Hepatocyte (in vitro differentiated cells): ENCODE data around the gene ALPK3. TPM values are rescaled to one million over a fixed set of nuclear protein-coding genes. Genes with fewer than 3 reads are reported as not detected.

Experiments used
- DNase-seq: peaks from one replicate; pipeline ENCODE4 v3.0.0-alpha.2; 2016; ENCODE audit warnings: low spot score
- H2AFZ ChIP-seq: fragments of 200-600 bp; sonication (generic); 2 replicates; pipeline ENCODE4 v1.6.0; 2016; ENCODE audit warnings: antibody characterized with exemption, mild to moderate bottlenecking
- H3K27ac ChIP-seq: fragments of 200-600 bp; sonication (generic); 2 replicates; pipeline ENCODE4 v1.5.1; 2016; ENCODE audit warnings: mild to moderate bottlenecking
- H3K27me3 ChIP-seq: fragments of 200-600 bp; sonication (generic); 2 replicates; pipeline ENCODE4 v1.6.1; 2016
- H3K36me3 ChIP-seq: fragments of 200-600 bp; sonication (generic); replicated peaks from 2 replicates; pipeline ENCODE4 v1.5.1; 2016; ENCODE audit warnings: low read depth; ENCODE audit not compliant: insufficient read depth
- H3K4me1 ChIP-seq: fragments of 200-600 bp; sonication (generic); 2 replicates; pipeline ENCODE4 v1.5.1; 2016; ENCODE audit warnings: mild to moderate bottlenecking, moderate library complexity; ENCODE audit not compliant: insufficient read depth
- H3K4me2 ChIP-seq: fragments of 200-600 bp; sonication (generic); 2 replicates; pipeline ENCODE4 v1.6.0; 2016
- H3K4me3 ChIP-seq: fragments of 200-600 bp; sonication (generic); 2 replicates; pipeline ENCODE4 v1.5.1; 2016; ENCODE audit warnings: mild to moderate bottlenecking
- H3K79me2 ChIP-seq: fragments of 200-600 bp; sonication (generic); 2 replicates; pipeline ENCODE4 v1.6.0; 2017; ENCODE audit warnings: mild to moderate bottlenecking
- H3K9me2 ChIP-seq: fragments of 200-600 bp; sonication (generic); replicated peaks from 2 replicates; pipeline ENCODE4 v1.6.0; 2017; ENCODE audit warnings: mild to moderate bottlenecking; ENCODE audit not compliant: insufficient read depth
- H3K9me3 ChIP-seq: fragments of 200-600 bp; sonication (generic); 2 replicates; pipeline ENCODE4 v1.5.1; 2016; ENCODE audit warnings: low read depth, mild to moderate bottlenecking
- H4K20me1 ChIP-seq: fragments of 200-600 bp; sonication (generic); 2 replicates; pipeline ENCODE4 v1.6.0; 2016; ENCODE audit warnings: mild to moderate bottlenecking; ENCODE audit not compliant: insufficient read depth, poor library complexity, severe bottlenecking
- EZH2 ChIP-seq: fragments of 200-600 bp; sonication (generic); IDR thresholded peaks from 2 replicates; pipeline ENCODE4 v1.6.1; 2016; ENCODE audit warnings: antibody characterized with exemption, mild to moderate bottlenecking, borderline replicate concordance
- EZH2phosphoT487 ChIP-seq: fragments of 200-600 bp; sonication (generic); IDR thresholded peaks from one replicate; pipeline ENCODE4 v1.6.1; 2018; ENCODE audit warnings: antibody characterized with exemption, mild to moderate bottlenecking, low read depth, moderate library complexity; ENCODE audit not compliant: unreplicated experiment, severe bottlenecking
- WGBS: methylation state at CpG from one replicate; pipeline ENCODE4 v1.1.6; 2016; ENCODE audit warnings: low lambda C conversion rate; ENCODE audit errors: missing lambda C conversion rate; 5-methylcytosine and 5-hydroxymethylcytosine counted together
- polyA plus RNA-seq: library from polyadenylated mRNA; unstranded; fragments of >200 nt; fragmentation: Nextera tagmentation; extraction: Ambion mirVana; gene quantifications from 2 replicates; pipeline ENCODE4 v1.2.1, GENCODE V29; 2016
- total RNA-seq: library from RNA; depleted of rRNA; stranded (reverse); fragments of >200 nt; gene quantifications from 2 replicates; pipeline ENCODE4 v1.2.3, GENCODE V29; 2014
- TF ChIP-seq, protein P1 (sequence below): fragments of 200-600 bp; sonication (generic); IDR thresholded peaks from 2 replicates; pipeline ENCODE4 v1.5.1; 2016; ENCODE audit warnings: antibody characterized with exemption, mild to moderate bottlenecking; ENCODE audit not compliant: poor library complexity

ALPK3 gene
- total and polyA plus RNA-seq, 2 experiments from 2014 or later: 7.1 to 25.3 TPM

DNA sequence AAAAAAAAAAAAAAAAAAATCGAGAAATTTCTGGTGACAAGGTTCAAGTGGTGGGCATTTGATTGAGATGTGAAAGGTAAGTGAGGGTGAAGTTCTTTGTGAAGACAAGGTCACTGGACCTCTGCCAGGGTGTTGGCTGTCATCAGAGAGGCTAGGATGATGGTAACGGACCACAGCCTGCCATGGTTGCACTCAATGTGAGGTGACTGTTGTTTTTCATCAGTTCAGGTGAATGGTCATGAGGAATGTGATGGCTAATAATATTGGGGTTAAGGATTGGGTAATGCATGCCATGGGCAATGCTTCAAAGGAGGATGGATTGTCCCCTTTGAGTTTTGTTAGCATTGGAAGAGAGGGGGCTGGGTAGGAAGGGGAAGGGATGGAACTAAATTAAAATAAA lies 4.3 kb upstream of the ALPK3 start:
- no peak for DNase-seq
- peaks cover 5% of the 10 kb centered on the region for H3K4me1 ChIP-seq
- WGBS: 83% methylated on average over 2 of the region's 2 CpGs

DNA sequence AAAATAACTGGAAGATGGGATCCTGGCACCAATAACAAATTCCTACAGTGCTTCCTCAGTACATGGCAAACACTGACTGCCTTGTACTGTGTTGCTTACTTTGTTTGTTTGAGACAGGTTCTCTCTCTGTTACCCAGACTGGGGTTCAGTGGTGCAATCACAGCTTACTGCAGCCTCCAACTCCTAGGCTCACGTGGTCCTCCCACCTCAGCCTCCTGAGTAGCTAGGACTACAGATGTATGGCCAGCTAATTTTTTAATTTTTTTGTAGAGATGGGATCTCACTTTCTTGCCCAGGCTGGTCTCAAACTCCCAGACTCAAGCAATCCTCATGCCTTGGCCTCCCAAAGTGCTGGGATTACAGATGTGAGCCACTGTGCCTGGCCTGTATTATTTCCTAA lies 3.7 kb upstream of the ALPK3 start:
- H3K4me2 ChIP-seq: no peak overlapping the region
- no peak for DNase-seq
- no peaks in the 10 kb centered on the region for H4K20me1 ChIP-seq
- no peak overlapping the region for H2AFZ ChIP-seq
- no peaks in the 10 kb centered on the region for H3K36me3 ChIP-seq
- no peak overlapping the region for H3K27ac ChIP-seq
- H3K9me3 ChIP-seq: no peaks in the 10 kb centered on the region
- no peaks in the 10 kb centered on the region for H3K9me2 ChIP-seq
- TF ChIP-seq, protein P1, sequence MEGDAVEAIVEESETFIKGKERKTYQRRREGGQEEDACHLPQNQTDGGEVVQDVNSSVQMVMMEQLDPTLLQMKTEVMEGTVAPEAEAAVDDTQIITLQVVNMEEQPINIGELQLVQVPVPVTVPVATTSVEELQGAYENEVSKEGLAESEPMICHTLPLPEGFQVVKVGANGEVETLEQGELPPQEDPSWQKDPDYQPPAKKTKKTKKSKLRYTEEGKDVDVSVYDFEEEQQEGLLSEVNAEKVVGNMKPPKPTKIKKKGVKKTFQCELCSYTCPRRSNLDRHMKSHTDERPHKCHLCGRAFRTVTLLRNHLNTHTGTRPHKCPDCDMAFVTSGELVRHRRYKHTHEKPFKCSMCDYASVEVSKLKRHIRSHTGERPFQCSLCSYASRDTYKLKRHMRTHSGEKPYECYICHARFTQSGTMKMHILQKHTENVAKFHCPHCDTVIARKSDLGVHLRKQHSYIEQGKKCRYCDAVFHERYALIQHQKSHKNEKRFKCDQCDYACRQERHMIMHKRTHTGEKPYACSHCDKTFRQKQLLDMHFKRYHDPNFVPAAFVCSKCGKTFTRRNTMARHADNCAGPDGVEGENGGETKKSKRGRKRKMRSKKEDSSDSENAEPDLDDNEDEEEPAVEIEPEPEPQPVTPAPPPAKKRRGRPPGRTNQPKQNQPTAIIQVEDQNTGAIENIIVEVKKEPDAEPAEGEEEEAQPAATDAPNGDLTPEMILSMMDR: no peak
- TF ChIP-seq EZH2: no peak
- TF ChIP-seq EZH2phosphoT487: no peak
- no peaks in the 10 kb centered on the region for H3K27me3 ChIP-seq
- H3K4me1 ChIP-seq: peaks cover 11% of the 10 kb centered on the region
- 95% methylated on average over 1 of the region's 1 CpG for WGBS
- H3K4me3 ChIP-seq: no peak overlapping the region
- no peaks in the 10 kb centered on the region for H3K79me2 ChIP-seq

More for the DNA sequence above, 4.3 kb upstream of the ALPK3 start:
- H2AFZ ChIP-seq: no peak overlapping the region
- no peaks in the 10 kb centered on the region for H3K79me2 ChIP-seq
- H3K36me3 ChIP-seq: no peaks in the 10 kb centered on the region
- H3K27me3 ChIP-seq: no peaks in the 10 kb centered on the region
- no peak for TF ChIP-seq EZH2phosphoT487
- TF ChIP-seq, protein P1: no peak
- no peak for TF ChIP-seq EZH2
- no peak overlapping the region for H3K27ac ChIP-seq
- no peaks in the 10 kb centered on the region for H4K20me1 ChIP-seq
- H3K9me2 ChIP-seq: no peaks in the 10 kb centered on the region
- H3K4me2 ChIP-seq: no peak overlapping the region
- H3K9me3 ChIP-seq: no peaks in the 10 kb centered on the region
- no peak overlapping the region for H3K4me3 ChIP-seq

DNA sequence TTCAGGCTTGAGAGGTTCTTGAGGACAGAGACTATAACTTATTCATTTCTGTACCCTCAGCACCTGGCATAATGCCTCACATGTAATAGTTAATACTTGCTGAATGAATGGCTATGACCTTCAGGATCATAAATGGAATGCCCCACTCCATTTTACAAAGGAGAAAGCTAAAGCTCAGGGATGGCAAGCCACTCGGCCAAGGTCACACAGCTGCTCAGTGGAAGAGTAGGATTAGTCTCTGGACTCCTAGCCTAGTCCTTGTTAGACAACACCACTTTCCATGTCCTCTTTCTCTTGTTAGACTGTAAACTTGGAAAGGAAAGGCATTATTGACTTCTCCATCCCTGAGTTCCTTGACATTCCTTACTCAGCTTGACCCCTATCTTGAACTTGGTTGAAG lies 3.2 kb upstream of the ALPK3 start:
- no peaks in the 10 kb centered on the region for H3K36me3 ChIP-seq
- H3K4me2 ChIP-seq: no peak overlapping the region
- no peak for TF ChIP-seq EZH2phosphoT487
- no peak for TF ChIP-seq EZH2
- TF ChIP-seq, protein P1: no peak
- H3K27ac ChIP-seq: no peak overlapping the region
- H3K4me3 ChIP-seq: no peak overlapping the region
- no peak overlapping the region for H2AFZ ChIP-seq
- H3K9me3 ChIP-seq: no peaks in the 10 kb centered on the region
- H4K20me1 ChIP-seq: no peaks in the 10 kb centered on the region
- 93% methylated on average over 1 of the region's 1 CpG for WGBS
- H3K27me3 ChIP-seq: no peaks in the 10 kb centered on the region
- DNase-seq: no peak
- H3K4me1 ChIP-seq: peaks cover 16% of the 10 kb centered on the region
- peaks cover under 1% of the 10 kb centered on the region for H3K79me2 ChIP-seq
- no peaks in the 10 kb centered on the region for H3K9me2 ChIP-seq

DNA sequence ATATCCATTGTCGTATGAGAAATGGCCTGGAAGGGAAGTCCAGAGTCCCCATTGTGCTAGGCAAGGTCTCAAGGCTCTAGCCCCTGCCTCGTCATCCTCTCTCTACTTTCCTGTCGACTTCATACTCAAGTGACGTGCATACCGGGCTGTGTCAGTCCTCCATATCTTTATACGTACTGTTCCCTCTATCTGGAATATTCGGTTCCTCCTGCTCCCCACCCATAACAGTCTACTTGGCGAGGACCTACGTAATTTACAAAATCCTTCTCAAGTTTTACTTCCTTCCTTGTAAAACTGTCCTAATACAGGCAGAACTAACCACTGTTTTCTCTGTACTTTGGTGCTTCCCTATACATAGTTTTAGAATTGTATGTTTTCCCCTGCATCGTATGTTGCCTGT lies 2.2 kb upstream of the ALPK3 start:
- H3K36me3 ChIP-seq: no peaks in the 10 kb centered on the region
- H3K9me2 ChIP-seq: no peaks in the 10 kb centered on the region
- TF ChIP-seq EZH2phosphoT487: no peak
- TF ChIP-seq EZH2: no peak
- TF ChIP-seq, protein P1: no peak
- 92% methylated on average over 10 of the region's 10 CpGs for WGBS
- H3K27me3 ChIP-seq: no peaks in the 10 kb centered on the region
- no peak overlapping the region for H3K4me3 ChIP-seq
- no peak overlapping the region for H2AFZ ChIP-seq
- H3K79me2 ChIP-seq: peaks cover 10% of the 10 kb centered on the region
- no peaks in the 10 kb centered on the region for H3K9me3 ChIP-seq
- no peak overlapping the region for H3K27ac ChIP-seq
- H3K4me1 ChIP-seq: peaks cover 26% of the 10 kb centered on the region
- no peak overlapping the region for H3K4me2 ChIP-seq
- DNase-seq: no peak
- no peaks in the 10 kb centered on the region for H4K20me1 ChIP-seq
